Measurements from ENCODE around the gene MDM2.

GRCh38 chr12:68828672-68829068 is 20.7 kb downstream of the MDM2 start:
- TF ChIP-seq CTCF (IDR thresholded peaks at IDR 0.05) (no peak), EZH2 (IDR thresholded peaks at IDR 0.05; ENCODE audit: borderline replicate concordance, insufficient read depth, low read depth, low read length, poor library complexity, severe bottlenecking) (no peak)
